Caki2 (cell line): ENCODE measurements around the gene KIF21A. TPM values are rescaled to one million over a fixed set of nuclear protein-coding genes. Genes with fewer than 3 reads are reported as not detected.

Experiments used
- DNase-seq: peaks from one replicate; pipeline ENCODE4 v3.0.0-alpha.2; 2015; ENCODE audit warnings: low read depth
- in situ Hi-C: cut with HindIII; loops from 2 replicates; pipeline ENCODE4 v1.10.0; 2016; ENCODE audit warnings: low sequenced_read_pairs, low pct_unique_long_range_greater_than_20kb, mixed read lengths
- total RNA-seq: library from RNA; depleted of rRNA; stranded (reverse); fragments of >200 nt; shearing (Covaris generic); gene quantifications from 2 replicates; pipeline ENCODE4 v1.2.3, GENCODE V29; 2014; ENCODE audit warnings: low replicate concordance

KIF21A gene
- total RNA-seq, 1 experiment from 2014 or later: 22.0 TPM

GRCh38 chr12:39364196-39364595, 78.7 kb downstream of the KIF21A start:
- in situ Hi-C loops: no loop called here
- no peak for DNase-seq

- no peak for DNase-seq
- in situ Hi-C loops: no loop called here
Measured at GRCh38 chr12:39359645-39360044, 83.3 kb downstream of the KIF21A start.

- in situ Hi-C loops: no loop called here
- DNase-seq: no peak
Measured at GRCh38 chr12:39357041-39357440, 85.9 kb downstream of the KIF21A start.

GRCh38 chr12:39355841-39356240, 87.1 kb downstream of the KIF21A start:
- in situ Hi-C loops: no loop called here
- no peak for DNase-seq

- DNase-seq: no peak
- in situ Hi-C loops: no loop called here
Measured at GRCh38 chr12:39354955-39355354, 88.0 kb downstream of the KIF21A start.

- DNase-seq: no peak
- in situ Hi-C loops: no loop called here
Measured at GRCh38 chr12:39352471-39353017, 90.4 kb downstream of the KIF21A start.

GRCh38 chr12:39351153-39351552, 91.8 kb downstream of the KIF21A start:
- DNase-seq: no peak
- in situ Hi-C loops: no loop called here

- in situ Hi-C loops: no loop called here
- no peak for DNase-seq
Measured at GRCh38 chr12:39348941-39349626, 93.8 kb downstream of the KIF21A start.

GRCh38 chr12:39348523-39348922, 94.4 kb downstream of the KIF21A start:
- in situ Hi-C loops: no loop called here
- DNase-seq: no peak

- DNase-seq: no peak
- in situ Hi-C loops: no loop called here
Measured at GRCh38 chr12:39344926-39345325, 98.0 kb downstream of the KIF21A start.

- in situ Hi-C loops: no loop called here
Measured at GRCh38 chr12:39343665-39344064, 99.3 kb downstream of the KIF21A start.

GRCh38 chr12:39341761-39342160, 101.2 kb downstream of the KIF21A start:
- in situ Hi-C loops: no loop called here
- no peak for DNase-seq

More at GRCh38 chr12:39343665-39344064, 99.3 kb downstream of the KIF21A start:
- DNase-seq: no peak

GRCh38 chr12:39341179-39341578, 101.7 kb downstream of the KIF21A start:
- DNase-seq: no peak

GRCh38 chr12:39332661-39333175, 110.2 kb downstream of the KIF21A start:
- DNase-seq: no peak
- in situ Hi-C loops: no loop called here

More at GRCh38 chr12:39341179-39341578, 101.7 kb downstream of the KIF21A start:
- in situ Hi-C loops: no loop called here

GRCh38 chr12:39331539-39332261, 111.2 kb downstream of the KIF21A start:
- in situ Hi-C loops: no loop called here
- DNase-seq: no peak

- in situ Hi-C loops: no loop called here
- no peak for DNase-seq
Measured at GRCh38 chr12:39329876-39330275, 113.0 kb downstream of the KIF21A start.

GRCh38 chr12:39329018-39329417, 113.9 kb downstream of the KIF21A start:
- in situ Hi-C loops: no loop called here
- no peak for DNase-seq

- in situ Hi-C loops: no loop called here
- no peak for DNase-seq
Measured at GRCh38 chr12:39327965-39328364, 115.0 kb downstream of the KIF21A start.

GRCh38 chr12:39327510-39327909, 115.4 kb downstream of the KIF21A start:
- in situ Hi-C loops: no loop called here
- DNase-seq: no peak
